ENCODE data around the gene TOMM70.

DNA sequence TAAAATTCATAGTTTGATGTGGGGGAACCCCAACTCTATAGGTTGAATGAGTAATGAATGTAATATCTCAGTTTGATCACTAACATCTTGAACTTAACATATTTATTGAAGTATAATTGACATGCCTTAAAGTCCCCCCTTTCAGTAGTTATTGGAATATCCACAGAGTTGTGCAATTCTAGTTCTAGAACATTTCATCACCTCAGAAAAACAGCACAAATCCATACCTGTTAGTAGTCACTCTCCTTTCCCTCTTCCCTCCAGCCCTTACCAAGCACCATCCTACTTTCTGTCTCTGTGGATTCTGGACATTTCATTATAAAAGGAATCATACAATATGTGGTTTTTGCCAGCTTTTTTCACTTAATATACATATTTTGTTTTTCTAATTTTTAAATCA is 75.1 kb downstream of the TOMM70 start:
- TF ChIP-seq, protein P1, sequence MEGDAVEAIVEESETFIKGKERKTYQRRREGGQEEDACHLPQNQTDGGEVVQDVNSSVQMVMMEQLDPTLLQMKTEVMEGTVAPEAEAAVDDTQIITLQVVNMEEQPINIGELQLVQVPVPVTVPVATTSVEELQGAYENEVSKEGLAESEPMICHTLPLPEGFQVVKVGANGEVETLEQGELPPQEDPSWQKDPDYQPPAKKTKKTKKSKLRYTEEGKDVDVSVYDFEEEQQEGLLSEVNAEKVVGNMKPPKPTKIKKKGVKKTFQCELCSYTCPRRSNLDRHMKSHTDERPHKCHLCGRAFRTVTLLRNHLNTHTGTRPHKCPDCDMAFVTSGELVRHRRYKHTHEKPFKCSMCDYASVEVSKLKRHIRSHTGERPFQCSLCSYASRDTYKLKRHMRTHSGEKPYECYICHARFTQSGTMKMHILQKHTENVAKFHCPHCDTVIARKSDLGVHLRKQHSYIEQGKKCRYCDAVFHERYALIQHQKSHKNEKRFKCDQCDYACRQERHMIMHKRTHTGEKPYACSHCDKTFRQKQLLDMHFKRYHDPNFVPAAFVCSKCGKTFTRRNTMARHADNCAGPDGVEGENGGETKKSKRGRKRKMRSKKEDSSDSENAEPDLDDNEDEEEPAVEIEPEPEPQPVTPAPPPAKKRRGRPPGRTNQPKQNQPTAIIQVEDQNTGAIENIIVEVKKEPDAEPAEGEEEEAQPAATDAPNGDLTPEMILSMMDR (IDR thresholded peaks at IDR 0.05), result no peak
- TF ChIP-seq POLR2A (IDR thresholded peaks at IDR 0.05), result no peak
